HCT116 (cell line): ENCODE measurements around the gene WFDC13.

Source experiments
- CTCF ChIP-seq, 3 experiments: fragments of 200-600 bp in 1 of 3; sonication (generic) in 1 of 3; IDR thresholded peaks in 2 of 3; conservative IDR thresholded peaks in 1 of 3; 2 replicates each; pipeline ENCODE4 v1.5.1; 2012 to 2017; ENCODE audit warnings: low read depth in 2 of 3, low read length in 2 of 3, antibody characterized with exemption in 1 of 3, borderline replicate concordance in 1 of 3, control low read depth in 1 of 3, mild to moderate bottlenecking in 1 of 3, mixed read lengths in 1 of 3, mixed run types in 1 of 3, moderate library complexity in 1 of 3; ENCODE audit not compliant: insufficient read depth in 1 of 3
- EGR1 ChIP-seq: IDR thresholded peaks from 2 replicates; pipeline ENCODE4 v1.6.1; 2012; ENCODE audit warnings: low read depth
- EZH2 ChIP-seq: fragments of 200-600 bp; sonication (generic); IDR thresholded peaks from 2 replicates; pipeline ENCODE4 v1.6.1; 2017; ENCODE audit warnings: antibody characterized with exemption, mixed run types
- EZH2phosphoT487 ChIP-seq: fragments of 200-600 bp; IDR thresholded peaks from 2 replicates; pipeline ENCODE4 v1.6.1; 2018; ENCODE audit warnings: antibody characterized with exemption, borderline replicate concordance
- FOSL1 ChIP-seq: IDR thresholded peaks from 2 replicates; pipeline ENCODE4 v1.6.1; 2012; ENCODE audit warnings: low read depth
- POLR2A ChIP-seq: IDR thresholded peaks from 2 replicates; pipeline ENCODE4 v1.7.0; 2011; ENCODE audit warnings: borderline replicate concordance; ENCODE audit not compliant: insufficient read depth, insufficient read length; ENCODE audit errors: extremely low read depth
- POLR2AphosphoS5 ChIP-seq: IDR thresholded peaks from 2 replicates; pipeline ENCODE4 v1.6.1; 2011; ENCODE audit warnings: mild to moderate bottlenecking, low read depth, low read length, moderate library complexity
- RAD21 ChIP-seq: IDR thresholded peaks from 2 replicates; pipeline ENCODE4 v1.6.1; 2012; ENCODE audit warnings: low read depth, mild to moderate bottlenecking
- REST ChIP-seq: IDR thresholded peaks from 2 replicates; pipeline ENCODE4 v1.6.1; 2012; ENCODE audit warnings: low read depth
- SP1 ChIP-seq: IDR thresholded peaks from 2 replicates; pipeline ENCODE4 v1.6.1; 2012; ENCODE audit warnings: low read depth
- YY1 ChIP-seq: IDR thresholded peaks from 2 replicates; pipeline ENCODE4 v1.6.1; 2011; ENCODE audit warnings: low read length, low read depth, moderate library complexity, mild to moderate bottlenecking; ENCODE audit not compliant: insufficient replicate concordance; ENCODE audit errors: extremely low read depth
- ZBTB33 ChIP-seq: IDR thresholded peaks from 2 replicates; pipeline ENCODE4 v1.6.1; 2011; ENCODE audit warnings: mild to moderate bottlenecking, low read length, moderate library complexity; ENCODE audit not compliant: insufficient replicate concordance; ENCODE audit errors: extremely low read depth
- ZNF274 ChIP-seq: fragments of 200-500 bp; sonication (Bioruptor generic); IDR thresholded peaks from 2 replicates; pipeline ENCODE4 v1.6.1; 2014; ENCODE audit warnings: mild to moderate bottlenecking, low read depth, low read length, inconsistent platforms
- TF ChIP-seq, protein P1 (sequence below): IDR thresholded peaks from 2 replicates; pipeline ENCODE4 v1.6.1; 2012

DNA sequence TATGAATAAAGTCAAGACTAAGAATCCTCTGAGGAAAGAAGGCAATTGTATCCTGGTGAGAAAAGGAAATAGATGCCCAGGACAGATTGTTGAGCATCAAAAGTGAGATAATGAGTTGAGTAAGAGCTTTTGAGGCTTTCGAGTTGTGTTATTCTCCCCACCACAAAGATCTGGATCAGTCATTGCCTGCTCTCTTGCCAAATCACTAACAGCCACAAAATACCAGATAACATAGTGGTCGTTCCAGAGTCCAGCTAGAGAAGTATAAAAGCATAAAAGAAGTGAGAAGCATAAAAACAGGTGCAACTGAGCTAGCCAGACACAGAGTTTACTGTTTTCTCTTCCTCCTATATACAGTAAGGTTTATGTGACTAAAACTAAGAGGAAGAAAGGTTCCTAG lies 25.2 kb downstream of the WFDC13 start:
- TF ChIP-seq POLR2A (no peak), CTCF (IDR thresholded peaks at IDR 0.05 in 2 of 3, conservative IDR thresholded peaks at IDR 0.05 in 1 of 3; ENCODE audit: borderline replicate concordance in 1 of 3, insufficient read depth in 1 of 3, low read depth in 2 of 3, low read length in 2 of 3) (no peak), ZNF274 (no peak), EZH2 (no peak), ZBTB33 (no peak), POLR2AphosphoS5 (no peak), EGR1 (no peak), REST (no peak), YY1 (no peak), SP1 (no peak), FOSL1 (no peak), EZH2phosphoT487 (no peak), RAD21 (no peak)
- TF ChIP-seq, protein P1, sequence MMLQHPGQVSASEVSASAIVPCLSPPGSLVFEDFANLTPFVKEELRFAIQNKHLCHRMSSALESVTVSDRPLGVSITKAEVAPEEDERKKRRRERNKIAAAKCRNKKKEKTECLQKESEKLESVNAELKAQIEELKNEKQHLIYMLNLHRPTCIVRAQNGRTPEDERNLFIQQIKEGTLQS: no peak
